Measurements from ENCODE around the gene F8. TPM values are rescaled to one million over a fixed set of nuclear protein-coding genes. Genes with fewer than 3 reads are reported as not detected.
A peak's percentile ranks its signal among the peaks of the same experiment; 100 is the strongest.

The F8 gene
- total RNA-seq, 1 experiment from 2014 or later: 0.20 TPM

- intact Hi-C loops (cut with micrococcal nuclease; ENCODE audit: unreplicated experiment): no loop called here
- Histone ChIP-seq H3K27me3 (replicated peaks; ENCODE audit: control insufficient read depth, insufficient read depth, low read length) (no peaks in the 10 kb centered on the region), H3K4me1 (no peaks in the 10 kb centered on the region), H3K36me3 (ENCODE audit: control insufficient read depth, insufficient read depth, low read length) (no peaks in the 10 kb centered on the region), H3K4me3 (ENCODE audit: low read depth, low read length) (no peak overlapping the region), H3K9me3 (no peaks in the 10 kb centered on the region)
- H3K27me3 Mint-ChIP-seq (ENCODE audit: insufficient read depth, unreplicated experiment): no peaks in the 10 kb centered on the region
- no peak overlapping the region for H3K27ac Mint-ChIP-seq (ENCODE audit: unreplicated experiment)
- H3K36me3 Mint-ChIP-seq (ENCODE audit: insufficient read depth, unreplicated experiment): no peaks in the 10 kb centered on the region
- POLR2A ChIA-PET: no interaction called here
- no peaks in the 10 kb centered on the region for H3K4me1 Mint-ChIP-seq (ENCODE audit: low read depth, unreplicated experiment)
- no TSS peak for BruUV-seq (replicated peaks)
- H3K9me3 Mint-ChIP-seq (ENCODE audit: unreplicated experiment): no peaks in the 10 kb centered on the region
- no peak for DNase-seq
- no peak overlapping the region for H3K4me3 Mint-ChIP-seq (ENCODE audit: unreplicated experiment)
- TF ChIP-seq, protein P1, sequence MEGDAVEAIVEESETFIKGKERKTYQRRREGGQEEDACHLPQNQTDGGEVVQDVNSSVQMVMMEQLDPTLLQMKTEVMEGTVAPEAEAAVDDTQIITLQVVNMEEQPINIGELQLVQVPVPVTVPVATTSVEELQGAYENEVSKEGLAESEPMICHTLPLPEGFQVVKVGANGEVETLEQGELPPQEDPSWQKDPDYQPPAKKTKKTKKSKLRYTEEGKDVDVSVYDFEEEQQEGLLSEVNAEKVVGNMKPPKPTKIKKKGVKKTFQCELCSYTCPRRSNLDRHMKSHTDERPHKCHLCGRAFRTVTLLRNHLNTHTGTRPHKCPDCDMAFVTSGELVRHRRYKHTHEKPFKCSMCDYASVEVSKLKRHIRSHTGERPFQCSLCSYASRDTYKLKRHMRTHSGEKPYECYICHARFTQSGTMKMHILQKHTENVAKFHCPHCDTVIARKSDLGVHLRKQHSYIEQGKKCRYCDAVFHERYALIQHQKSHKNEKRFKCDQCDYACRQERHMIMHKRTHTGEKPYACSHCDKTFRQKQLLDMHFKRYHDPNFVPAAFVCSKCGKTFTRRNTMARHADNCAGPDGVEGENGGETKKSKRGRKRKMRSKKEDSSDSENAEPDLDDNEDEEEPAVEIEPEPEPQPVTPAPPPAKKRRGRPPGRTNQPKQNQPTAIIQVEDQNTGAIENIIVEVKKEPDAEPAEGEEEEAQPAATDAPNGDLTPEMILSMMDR (IDR thresholded peaks at IDR 0.05; ENCODE audit: insufficient read depth in 1 of 2, low read depth in 1 of 2, low read length in 1 of 2, severe bottlenecking in 1 of 2, unreplicated experiment in 1 of 2): no peak
- CTCF ChIA-PET: no interaction called here
Observed at GRCh38 chrX:155035688-155036087, 13.2 kb upstream of the F8 start.

DNA sequence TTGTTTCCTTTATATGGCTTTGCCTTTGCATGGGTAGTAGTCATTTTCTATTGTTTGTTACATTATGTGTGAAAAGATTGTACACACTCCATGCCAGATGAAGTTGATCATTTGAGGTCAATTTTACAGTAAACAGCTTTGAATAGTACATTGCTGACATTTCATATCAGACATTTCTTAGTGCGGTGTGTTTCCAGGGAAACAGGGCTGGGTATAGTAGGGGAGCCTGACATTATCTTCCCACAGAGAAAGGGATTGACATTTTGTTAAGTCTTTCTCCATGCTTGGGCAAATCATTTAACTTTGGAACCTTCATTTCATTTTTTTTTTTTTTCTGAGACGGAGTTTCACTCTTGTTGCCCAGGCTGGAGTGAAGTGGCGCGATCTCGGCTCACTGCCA is 9.1 kb upstream of the F8 start:
- H3K9me3 ChIP-seq: no peaks in the 10 kb centered on the region
- Mint-ChIP-seq H3K4me1 (ENCODE audit: low read depth, unreplicated experiment) (peaks cover 6% of the 10 kb centered on the region), H3K27me3 (ENCODE audit: insufficient read depth, unreplicated experiment) (no peaks in the 10 kb centered on the region), H3K27ac (ENCODE audit: unreplicated experiment) (no peak overlapping the region), H3K9me3 (ENCODE audit: unreplicated experiment) (no peaks in the 10 kb centered on the region), H3K4me3 (ENCODE audit: unreplicated experiment) (no peak overlapping the region), H3K36me3 (ENCODE audit: insufficient read depth, unreplicated experiment) (peaks cover 5% of the 10 kb centered on the region)
- ChIA-PET POLR2A (no interaction called here), CTCF (no interaction called here)
- H3K27me3 ChIP-seq (replicated peaks; ENCODE audit: control insufficient read depth, insufficient read depth, low read length): no peaks in the 10 kb centered on the region
- TF ChIP-seq, protein P1 (IDR thresholded peaks at IDR 0.05; ENCODE audit: insufficient read depth in 1 of 2, low read depth in 1 of 2, low read length in 1 of 2, severe bottlenecking in 1 of 2, unreplicated experiment in 1 of 2): no peak
- intact Hi-C loops (cut with micrococcal nuclease; ENCODE audit: unreplicated experiment): no loop called here
- H3K36me3 ChIP-seq (ENCODE audit: control insufficient read depth, insufficient read depth, low read length): no peaks in the 10 kb centered on the region
- BruUV-seq (replicated peaks): no TSS peak
- H3K4me3 ChIP-seq (ENCODE audit: low read depth, low read length): no peak overlapping the region
- no peak for DNase-seq
- no peaks in the 10 kb centered on the region for H3K4me1 ChIP-seq

- Mint-ChIP-seq H3K4me1 (ENCODE audit: low read depth, unreplicated experiment) (peaks cover 13% of the 10 kb centered on the region), H3K27me3 (ENCODE audit: insufficient read depth, unreplicated experiment) (no peaks in the 10 kb centered on the region), H3K9me3 (ENCODE audit: unreplicated experiment) (no peaks in the 10 kb centered on the region), H3K36me3 (ENCODE audit: insufficient read depth, unreplicated experiment) (peaks cover 5% of the 10 kb centered on the region), H3K27ac (ENCODE audit: unreplicated experiment) (no peak overlapping the region), H3K4me3 (ENCODE audit: unreplicated experiment) (peak overlapping the region; percentile 22)
- no TSS peak for BruUV-seq (replicated peaks)
- Histone ChIP-seq H3K36me3 (ENCODE audit: control insufficient read depth, insufficient read depth, low read length) (no peaks in the 10 kb centered on the region), H3K9me3 (no peaks in the 10 kb centered on the region), H3K4me1 (no peaks in the 10 kb centered on the region), H3K27me3 (replicated peaks; ENCODE audit: control insufficient read depth, insufficient read depth, low read length) (no peaks in the 10 kb centered on the region), H3K4me3 (ENCODE audit: low read depth, low read length) (no peak overlapping the region)
- DNase-seq: no peak
- CTCF ChIA-PET: no interaction called here
- intact Hi-C loops (cut with micrococcal nuclease; ENCODE audit: unreplicated experiment): no loop called here
- TF ChIP-seq, protein P1 (IDR thresholded peaks at IDR 0.05; ENCODE audit: insufficient read depth in 1 of 2, low read depth in 1 of 2, low read length in 1 of 2, severe bottlenecking in 1 of 2, unreplicated experiment in 1 of 2): no peak
- POLR2A ChIA-PET: no interaction called here
Observed at GRCh38 chrX:155028877-155029291, 6.4 kb upstream of the F8 start.
